K562 (cell line): ENCODE measurements around the gene GRB10. TPM values are rescaled to one million over a fixed set of nuclear protein-coding genes. Genes with fewer than 3 reads are reported as not detected.

ENCODE experiments used
- ATF7 ChIP-seq: fragments of 450-650 bp; IDR thresholded peaks from 2 replicates; pipeline ENCODE4 v1.7.1; 2014; ENCODE audit warnings: mild to moderate bottlenecking, moderate library complexity
- CBX3 ChIP-seq, 2 experiments: IDR thresholded peaks; 1 replicate in 1 of 2; 2 replicates in 1 of 2; pipeline ENCODE4 v1.6.1; 2012; ENCODE audit warnings: inconsistent platforms in 2 of 2, low read length in 2 of 2, borderline replicate concordance in 1 of 2, control low read depth in 1 of 2
- CCNT2 ChIP-seq: IDR thresholded peaks from 2 replicates; pipeline ENCODE4 v1.6.1; 2011; ENCODE audit warnings: borderline replicate concordance, low read depth, mild to moderate bottlenecking, moderate library complexity, mixed read lengths, low read length; ENCODE audit not compliant: insufficient read length; ENCODE audit errors: extremely low read depth
- CREB1 ChIP-seq, 2 experiments: sonication (generic) in 1 of 2; formaldehyde crosslinking in 1 of 2; IDR thresholded peaks; 2 replicates each; pipeline versions ENCODE4 v1.6.1 to v1.8.0; 2012 to 2022; ENCODE audit warnings: inconsistent platforms in 1 of 2, mild to moderate bottlenecking in 1 of 2, missing genetic modification reagents in 1 of 2, moderate library complexity in 1 of 2
- KAT2B ChIP-seq: IDR thresholded peaks from one replicate; pipeline ENCODE4 v1.6.1; 2012; ENCODE audit warnings: low read depth, mild to moderate bottlenecking, control low read depth, inconsistent platforms, low read length, moderate library complexity
- KDM2B ChIP-seq: fragments of 250-450 bp; sonication (Bioruptor Pico); IDR thresholded peaks from 2 replicates; pipeline ENCODE4 v1.8.0; 2021; ENCODE audit warnings: mild to moderate bottlenecking, moderate library complexity
- MEIS2 ChIP-seq: fragments of 450-650 bp; IDR thresholded peaks from 2 replicates; pipeline ENCODE4 v1.6.1; 2014; ENCODE audit warnings: mild to moderate bottlenecking; ENCODE audit not compliant: partially characterized antibody
- MTA3 ChIP-seq: fragments of 450-650 bp; formaldehyde crosslinking; IDR thresholded peaks from 2 replicates; pipeline ENCODE4 v1.6.1; 2017; ENCODE audit warnings: mild to moderate bottlenecking, borderline replicate concordance
- NR4A1 ChIP-seq, 2 experiments: fragments of 250-450 bp in 1 of 2; fragments of 450-650 bp in 1 of 2; sonication (Bioruptor Pico) in 1 of 2; IDR thresholded peaks; 2 replicates each; pipeline versions ENCODE4 v1.4.0 to v1.6.1; 2016 to 2020; ENCODE audit warnings: mild to moderate bottlenecking in 2 of 2, missing compliant biosample characterization in 1 of 2, missing genetic modification characterization in 1 of 2, moderate library complexity in 1 of 2
- POLR2AphosphoS2 ChIP-seq: IDR thresholded peaks from 2 replicates; pipeline ENCODE4 v1.6.1; 2012; ENCODE audit warnings: low read length, improper control_type of control experiment
- RHOXF2B ChIP-seq: fragments of 250-450 bp; sonication (Bioruptor Pico); conservative IDR thresholded peaks from 2 replicates; pipeline ENCODE4 v1.5.1; 2021
- SMAD2 ChIP-seq: fragments of 150-350 bp; IDR thresholded peaks from 2 replicates; pipeline ENCODE4 v1.6.1; 2014; ENCODE audit warnings: low read depth, mild to moderate bottlenecking, low read length
- STAT5A ChIP-seq: IDR thresholded peaks from 2 replicates; pipeline ENCODE4 v1.6.1; 2012; ENCODE audit warnings: low read length, inconsistent platforms, borderline replicate concordance
- TFAM ChIP-seq: fragments of 250-450 bp; sonication (Bioruptor Pico); conservative IDR thresholded peaks from 2 replicates; pipeline ENCODE4 v1.5.0; 2021; ENCODE audit warnings: mild to moderate bottlenecking, moderate library complexity
- ZFX ChIP-seq: sonication (generic); formaldehyde crosslinking; IDR thresholded peaks from 2 replicates; pipeline ENCODE4 v1.8.0; 2022; ENCODE audit warnings: mild to moderate bottlenecking, missing genetic modification reagents, moderate library complexity
- ZNF23 ChIP-seq: fragments of 250-450 bp; sonication (Bioruptor Pico); IDR thresholded peaks from 2 replicates; pipeline ENCODE4 v1.4.0; 2020; ENCODE audit warnings: mild to moderate bottlenecking
- ZNF780A ChIP-seq: fragments of 250-450 bp; sonication (Bioruptor Pico); IDR thresholded peaks from 2 replicates; pipeline ENCODE4 v1.5.0; 2021; ENCODE audit warnings: mild to moderate bottlenecking
- polyA plus RNA-seq, 8 experiments: library from polyadenylated mRNA; depleted of rRNA in 4 of 8; stranded (reverse) in 5 of 8; unstranded in 3 of 8; fragments of >200 nt; fragmentation: Nextera tagmentation in 2 of 8; fragmentation: Illumina TruSeq in 1 of 8; extraction: Ambion mirVana in 2 of 8; extraction: Trizol in 1 of 8; gene quantifications; 2 replicates each; pipeline versions ENCODE4 v1.2.1 to v1.2.3, GENCODE V29; 2011 to 2014; ENCODE audit warnings: inconsistent platforms in 1 of 8, missing spikeins in 1 of 8
- total RNA-seq, 7 experiments: library from RNA; depleted of rRNA in 6 of 7; stranded (reverse); fragments of >200 nt in 6 of 7; fragmentation: Illumina TruSeq in 2 of 7; extraction: Trizol in 2 of 7; gene quantifications; 2 replicates each; pipeline versions ENCODE4 v1.2.1 to v1.2.3, GENCODE V29; 2011 to 2021; ENCODE audit warnings: low replicate concordance in 1 of 7
- TF ChIP-seq, protein P1 (sequence below), 2 experiments: fragments of 250-450 bp in 1 of 2; fragments of 450-650 bp in 1 of 2; sonication (Bioruptor Pico) in 1 of 2; IDR thresholded peaks; 2 replicates each; pipeline versions ENCODE4 v1.6.1 to v1.8.0; 2016 to 2021; ENCODE audit warnings: mild to moderate bottlenecking in 2 of 2, moderate library complexity in 2 of 2, missing compliant biosample characterization in 1 of 2, missing genetic modification characterization in 1 of 2
- TF ChIP-seq, protein P2 (sequence below): sonication (generic); formaldehyde crosslinking; IDR thresholded peaks from 2 replicates; pipeline ENCODE4 v1.8.1; 2023; ENCODE audit warnings: mild to moderate bottlenecking, missing genetic modification reagents
- TF ChIP-seq, protein P3 (sequence below): sonication (generic); formaldehyde crosslinking; IDR thresholded peaks from 2 replicates; pipeline ENCODE4 v1.8.1; 2022; ENCODE audit warnings: missing genetic modification reagents
- TF ChIP-seq, protein P4 (sequence below): fragments of 250-450 bp; sonication (Bioruptor Pico); IDR thresholded peaks from 2 replicates; pipeline ENCODE4 v1.4.0; 2020; ENCODE audit warnings: mild to moderate bottlenecking, moderate library complexity

The GRB10 gene
- total and polyA plus RNA-seq, 9 of the 15 experiments (the other 6 are each of a cell fraction or from before 2014, with no cell fraction given), result 8.9 to 88.5 (median 40.7) TPM

DNA sequence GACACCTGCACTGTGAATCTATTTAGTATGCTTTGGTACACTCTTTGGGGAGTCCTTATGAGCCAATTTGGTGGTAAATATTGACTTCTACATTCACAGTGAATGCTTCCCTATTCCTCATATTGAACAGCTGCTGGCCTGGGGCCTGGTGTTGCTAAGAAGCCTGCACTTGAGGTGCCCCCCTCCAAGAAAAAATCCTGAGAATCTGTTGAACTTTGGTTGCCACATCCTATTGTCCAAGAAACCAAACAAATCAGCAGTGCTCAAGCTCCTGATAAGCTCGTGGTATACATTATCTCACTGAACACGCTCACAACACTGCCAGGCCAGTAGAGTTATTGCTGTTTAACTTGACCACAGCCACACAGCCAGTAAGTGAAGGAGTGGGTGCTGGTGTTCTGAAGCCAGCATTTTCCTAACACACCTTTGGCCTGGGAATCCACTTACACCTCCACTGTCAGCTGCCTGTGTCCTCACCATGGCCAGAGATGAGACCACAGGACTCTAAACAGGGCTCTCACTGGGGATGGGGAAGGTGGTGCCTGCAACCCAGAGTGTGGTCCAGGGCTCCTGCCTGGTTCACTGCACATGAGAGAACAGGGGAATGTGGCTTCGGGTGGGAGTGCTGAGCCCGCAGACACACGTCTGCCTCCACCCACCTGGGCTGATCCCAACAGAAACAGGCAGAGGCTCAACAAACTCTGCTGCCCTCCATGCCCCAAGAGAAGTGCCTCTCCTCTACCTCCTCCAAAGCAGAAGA is 224.2 kb downstream of the GRB10 start (continued):
- TF ChIP-seq ZFX (CRISPR knock-in tag) (peak; percentile 67), CCNT2 (peak; percentile 46), ZNF23 (no peak), MEIS2 (peak; percentile 98), SMAD2 (no peak), NR4A1 (CRISPR knock-in tag; IDR thresholded peaks at IDR 0.05) (no peak), NR4A1 (tag; IDR thresholded peaks at IDR 0.05) (peak; percentile 80; the same call in 1 of the 2 replicates), ATF7 (peak; percentile 53; the same call in 1 of the 2 replicates), ZNF780A (no peak), STAT5A (peak; percentile 88), POLR2AphosphoS2 (no peak), MTA3 (no peak), RHOXF2B (CRISPR knock-in tag) (no peak), KAT2B (no peak), CBX3 (IDR thresholded peaks at IDR 0.05; ENCODE audit: borderline replicate concordance in 1 of 2, low read length in 2 of 2) (no peak), CREB1 (IDR thresholded peaks at IDR 0.05) (peak; percentile 27; the same call in 1 of the 2 replicates), CREB1 (CRISPR knock-in tag; IDR thresholded peaks at IDR 0.05) (no peak), TFAM (CRISPR knock-in tag) (no peak), KDM2B (CRISPR knock-in tag) (no peak)
- TF ChIP-seq, protein P1, sequence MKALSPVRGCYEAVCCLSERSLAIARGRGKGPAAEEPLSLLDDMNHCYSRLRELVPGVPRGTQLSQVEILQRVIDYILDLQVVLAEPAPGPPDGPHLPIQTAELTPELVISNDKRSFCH (CRISPR knock-in tag; IDR thresholded peaks at IDR 0.05), result no peak
- TF ChIP-seq, protein P1 (tag; IDR thresholded peaks at IDR 0.05), result peak; percentile 78
- TF ChIP-seq, protein P2, sequence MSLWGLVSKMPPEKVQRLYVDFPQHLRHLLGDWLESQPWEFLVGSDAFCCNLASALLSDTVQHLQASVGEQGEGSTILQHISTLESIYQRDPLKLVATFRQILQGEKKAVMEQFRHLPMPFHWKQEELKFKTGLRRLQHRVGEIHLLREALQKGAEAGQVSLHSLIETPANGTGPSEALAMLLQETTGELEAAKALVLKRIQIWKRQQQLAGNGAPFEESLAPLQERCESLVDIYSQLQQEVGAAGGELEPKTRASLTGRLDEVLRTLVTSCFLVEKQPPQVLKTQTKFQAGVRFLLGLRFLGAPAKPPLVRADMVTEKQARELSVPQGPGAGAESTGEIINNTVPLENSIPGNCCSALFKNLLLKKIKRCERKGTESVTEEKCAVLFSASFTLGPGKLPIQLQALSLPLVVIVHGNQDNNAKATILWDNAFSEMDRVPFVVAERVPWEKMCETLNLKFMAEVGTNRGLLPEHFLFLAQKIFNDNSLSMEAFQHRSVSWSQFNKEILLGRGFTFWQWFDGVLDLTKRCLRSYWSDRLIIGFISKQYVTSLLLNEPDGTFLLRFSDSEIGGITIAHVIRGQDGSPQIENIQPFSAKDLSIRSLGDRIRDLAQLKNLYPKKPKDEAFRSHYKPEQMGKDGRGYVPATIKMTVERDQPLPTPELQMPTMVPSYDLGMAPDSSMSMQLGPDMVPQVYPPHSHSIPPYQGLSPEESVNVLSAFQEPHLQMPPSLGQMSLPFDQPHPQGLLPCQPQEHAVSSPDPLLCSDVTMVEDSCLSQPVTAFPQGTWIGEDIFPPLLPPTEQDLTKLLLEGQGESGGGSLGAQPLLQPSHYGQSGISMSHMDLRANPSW, result no peak
- TF ChIP-seq, protein P3, sequence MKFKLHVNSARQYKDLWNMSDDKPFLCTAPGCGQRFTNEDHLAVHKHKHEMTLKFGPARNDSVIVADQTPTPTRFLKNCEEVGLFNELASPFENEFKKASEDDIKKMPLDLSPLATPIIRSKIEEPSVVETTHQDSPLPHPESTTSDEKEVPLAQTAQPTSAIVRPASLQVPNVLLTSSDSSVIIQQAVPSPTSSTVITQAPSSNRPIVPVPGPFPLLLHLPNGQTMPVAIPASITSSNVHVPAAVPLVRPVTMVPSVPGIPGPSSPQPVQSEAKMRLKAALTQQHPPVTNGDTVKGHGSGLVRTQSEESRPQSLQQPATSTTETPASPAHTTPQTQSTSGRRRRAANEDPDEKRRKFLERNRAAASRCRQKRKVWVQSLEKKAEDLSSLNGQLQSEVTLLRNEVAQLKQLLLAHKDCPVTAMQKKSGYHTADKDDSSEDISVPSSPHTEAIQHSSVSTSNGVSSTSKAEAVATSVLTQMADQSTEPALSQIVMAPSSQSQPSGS (CRISPR knock-in tag), result no peak
- TF ChIP-seq, protein P4, sequence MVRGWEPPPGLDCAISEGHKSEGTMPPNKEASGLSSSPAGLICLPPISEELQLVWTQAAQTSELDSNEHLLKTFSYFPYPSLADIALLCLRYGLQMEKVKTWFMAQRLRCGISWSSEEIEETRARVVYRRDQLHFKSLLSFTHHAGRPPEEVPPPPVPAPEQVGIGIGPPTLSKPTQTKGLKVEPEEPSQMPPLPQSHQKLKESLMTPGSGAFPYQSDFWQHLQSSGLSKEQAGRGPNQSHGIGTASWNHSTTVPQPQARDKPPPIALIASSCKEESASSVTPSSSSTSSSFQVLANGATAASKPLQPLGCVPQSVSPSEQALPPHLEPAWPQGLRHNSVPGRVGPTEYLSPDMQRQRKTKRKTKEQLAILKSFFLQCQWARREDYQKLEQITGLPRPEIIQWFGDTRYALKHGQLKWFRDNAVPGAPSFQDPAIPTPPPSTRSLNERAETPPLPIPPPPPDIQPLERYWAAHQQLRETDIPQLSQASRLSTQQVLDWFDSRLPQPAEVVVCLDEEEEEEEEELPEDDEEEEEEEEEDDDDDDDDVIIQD (CRISPR knock-in tag), result no peak
